ENCODE results near the gene PTGES3.

GRCh38 chr12:56668197-56668457 lies 20.0 kb downstream of the PTGES3 start:
- TF ChIP-seq POLR2A (IDR thresholded peaks at IDR 0.05): no peak
- TF ChIP-seq CTCF (IDR thresholded peaks at IDR 0.05): no peak
- no peak for TF ChIP-seq POLR2AphosphoS5 (IDR thresholded peaks at IDR 0.05)
- TF ChIP-seq EP300 (IDR thresholded peaks at IDR 0.05): no peak

All from stomach (tissue), 4 donors.